GM19351 (cell line): Measurements from ENCODE around the gene NPFF.
"Not testable (repeated sequence)": the region's sequence is repeated elsewhere in the genome, so short reads cannot be mapped to it uniquely, and the experiment has no call there.

Source experiments
- ATAC-seq: cut with Tn5 transposase; IDR thresholded peaks from one replicate; pipeline ENCODE4 v1.9.1; 2021; ENCODE audit warnings: mild to moderate bottlenecking, moderate library complexity; ENCODE audit not compliant: unreplicated experiment

NPFF gene

DNA sequence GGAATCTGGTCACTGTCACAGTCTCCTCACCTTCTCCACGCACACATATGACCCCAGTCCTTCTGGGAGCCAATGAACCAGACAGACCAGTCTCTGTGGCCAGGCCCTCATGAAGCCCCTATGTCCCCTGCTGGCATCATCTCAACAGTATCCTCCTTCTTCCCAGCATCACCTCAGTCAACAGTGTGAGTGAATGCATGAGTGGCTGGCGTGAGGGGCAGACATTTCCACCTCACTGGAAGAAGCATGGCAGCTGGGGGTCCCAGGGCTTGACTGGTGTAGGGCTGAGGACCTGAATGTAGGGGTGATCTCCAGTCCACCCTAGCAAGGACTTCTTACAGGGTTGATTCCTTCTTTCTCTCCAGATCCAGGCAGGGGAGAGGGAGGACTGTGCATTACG lies 9.8 kb downstream of the NPFF start:
- ATAC-seq: no peak

DNA sequence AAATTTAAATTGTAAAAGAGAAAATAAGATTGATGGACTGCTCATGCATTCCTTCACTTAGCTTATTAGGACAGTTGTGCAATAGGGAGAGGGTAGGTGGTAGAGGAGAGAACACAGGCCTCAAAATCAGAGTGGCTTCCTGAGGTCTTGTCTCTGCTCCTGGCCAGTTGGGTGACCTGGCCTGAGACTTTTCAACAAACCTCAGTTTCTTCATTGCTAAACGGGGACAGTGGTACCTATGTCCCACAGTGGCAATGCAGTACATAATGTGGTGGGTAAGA lies 10.6 kb downstream of the NPFF start:
- no peak for ATAC-seq

GRCh38 chr12:53495903-53496751 lies 11.2 kb downstream of the NPFF start:
- ATAC-seq: no peak

- no peak for ATAC-seq
Measured at GRCh38 chr12:53493610-53494391, 13.5 kb downstream of the NPFF start.

DNA sequence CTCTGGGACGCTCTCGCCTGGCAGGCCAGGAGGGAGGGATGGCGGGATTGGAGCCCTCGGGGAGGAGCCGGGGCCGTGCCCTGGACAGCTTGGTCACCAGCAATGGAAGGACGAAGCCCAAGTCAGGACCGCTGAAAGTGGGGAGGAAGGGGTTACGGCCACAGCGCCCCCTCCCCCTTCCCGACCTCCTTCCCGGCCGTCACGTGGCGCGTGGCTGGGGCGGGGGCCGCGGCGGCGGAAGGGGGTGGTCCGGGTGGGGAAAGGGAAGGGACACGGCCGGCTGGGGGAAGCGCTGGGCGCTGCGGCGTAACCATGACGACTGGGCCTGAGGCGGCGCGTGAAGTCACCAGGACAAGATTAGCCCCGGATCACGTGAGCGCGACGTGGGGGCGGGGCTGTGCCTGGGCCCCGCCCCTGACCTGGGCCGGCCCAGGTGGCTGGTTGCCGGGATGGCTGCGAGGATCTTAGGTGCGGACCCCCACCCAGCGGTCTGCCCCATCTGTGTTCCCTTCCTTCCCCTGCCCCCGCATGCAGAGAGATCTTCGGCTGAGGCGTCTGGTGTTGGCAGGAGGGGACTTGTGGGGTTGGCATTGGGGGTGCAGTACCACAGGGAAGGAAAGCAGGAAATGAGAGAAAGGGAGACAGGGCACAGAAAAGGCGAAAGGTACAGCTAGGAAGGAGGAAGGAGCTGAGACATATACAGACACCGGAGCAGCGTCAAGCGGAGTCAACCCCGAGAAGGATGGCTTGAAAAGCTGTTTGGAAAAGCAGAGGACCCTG lies 14.3 kb downstream of the NPFF start:
- peak; percentile 97 for ATAC-seq

DNA sequence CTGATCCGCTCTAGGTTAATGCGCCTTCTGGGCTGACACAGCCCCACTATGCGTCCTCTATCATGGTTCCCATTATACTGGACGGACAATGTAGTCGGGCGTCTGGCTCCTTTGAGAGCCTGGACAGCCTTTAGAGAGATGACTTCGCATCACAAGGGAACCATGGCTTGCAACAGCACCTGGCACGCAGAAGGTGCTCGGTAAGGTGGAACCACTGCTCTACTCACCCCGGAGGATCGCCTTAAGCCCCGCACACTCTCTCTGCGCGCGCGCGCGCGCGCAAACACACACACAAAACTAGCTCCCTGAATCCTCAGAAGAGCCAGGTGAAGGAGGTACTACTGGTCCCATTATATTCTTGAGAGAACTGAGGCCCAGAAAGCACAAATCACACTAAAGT lies 15.1 kb downstream of the NPFF start:
- ATAC-seq: no peak

DNA sequence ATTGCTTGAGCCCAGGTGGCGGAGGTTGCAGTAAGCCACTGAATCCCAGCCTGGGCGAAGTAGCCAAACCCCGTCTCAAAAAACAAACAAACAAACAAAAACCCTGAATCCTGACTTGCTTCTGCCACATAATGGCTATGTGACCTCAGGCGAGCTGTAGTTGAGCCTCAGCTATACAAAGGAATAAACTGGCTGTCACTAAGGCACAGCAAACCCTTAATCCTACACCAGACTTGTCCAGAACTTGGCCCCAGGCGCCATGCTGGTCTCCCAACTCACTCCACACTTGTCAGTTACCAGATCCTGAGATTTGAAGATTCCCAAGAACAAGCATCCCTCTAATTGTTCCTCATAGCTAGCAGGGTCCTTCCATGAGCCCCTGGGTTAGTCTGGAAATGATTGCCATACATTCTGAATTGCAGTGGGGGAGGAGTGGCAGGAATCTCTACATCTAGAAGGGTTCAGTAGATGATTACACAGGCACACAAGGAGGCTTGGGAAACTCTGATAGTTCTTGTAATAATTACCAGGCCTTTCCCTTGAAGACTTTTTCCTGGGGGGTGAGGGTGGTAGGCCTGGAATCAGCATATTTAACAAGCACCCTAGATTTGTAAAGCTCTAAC lies 17.9 kb downstream of the NPFF start:
- no peak for ATAC-seq

DNA sequence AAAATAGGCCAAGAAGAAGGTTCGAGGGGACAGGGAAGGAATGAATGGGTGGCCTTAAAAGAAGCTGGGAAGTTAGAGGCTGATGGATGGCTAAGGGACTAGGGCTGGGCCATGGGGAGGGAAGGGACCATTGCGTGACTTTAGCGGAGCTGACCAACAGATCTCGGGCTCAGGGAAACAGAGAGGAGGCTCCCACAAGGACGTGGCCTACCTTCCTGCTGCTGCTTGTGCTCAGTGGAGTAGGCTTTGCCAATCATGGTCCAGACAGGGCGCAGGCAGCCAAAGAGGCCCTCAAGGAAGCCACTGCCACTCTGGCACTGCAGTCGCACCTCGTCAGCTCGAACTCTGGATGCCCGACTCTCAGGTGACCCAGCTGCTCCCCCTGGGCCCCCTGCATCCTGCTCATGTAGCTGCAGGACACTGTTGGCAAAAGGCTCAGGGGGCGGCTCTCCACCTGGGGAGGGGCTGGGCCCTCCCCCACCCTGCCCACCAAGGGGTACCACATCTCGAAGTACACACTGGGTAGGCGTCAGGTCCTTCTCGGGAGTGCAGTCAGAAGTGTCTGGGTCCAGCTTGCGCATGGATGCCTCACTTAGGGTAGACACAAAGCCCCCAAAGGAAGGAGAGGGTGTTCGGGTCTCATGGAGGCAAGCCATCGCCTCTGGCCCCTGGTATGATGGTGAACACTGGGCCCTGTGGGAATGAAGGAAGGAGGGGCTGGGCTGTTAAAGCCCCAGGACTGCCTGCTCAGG lies 20.4 kb downstream of the NPFF start:
- no peak for ATAC-seq

DNA sequence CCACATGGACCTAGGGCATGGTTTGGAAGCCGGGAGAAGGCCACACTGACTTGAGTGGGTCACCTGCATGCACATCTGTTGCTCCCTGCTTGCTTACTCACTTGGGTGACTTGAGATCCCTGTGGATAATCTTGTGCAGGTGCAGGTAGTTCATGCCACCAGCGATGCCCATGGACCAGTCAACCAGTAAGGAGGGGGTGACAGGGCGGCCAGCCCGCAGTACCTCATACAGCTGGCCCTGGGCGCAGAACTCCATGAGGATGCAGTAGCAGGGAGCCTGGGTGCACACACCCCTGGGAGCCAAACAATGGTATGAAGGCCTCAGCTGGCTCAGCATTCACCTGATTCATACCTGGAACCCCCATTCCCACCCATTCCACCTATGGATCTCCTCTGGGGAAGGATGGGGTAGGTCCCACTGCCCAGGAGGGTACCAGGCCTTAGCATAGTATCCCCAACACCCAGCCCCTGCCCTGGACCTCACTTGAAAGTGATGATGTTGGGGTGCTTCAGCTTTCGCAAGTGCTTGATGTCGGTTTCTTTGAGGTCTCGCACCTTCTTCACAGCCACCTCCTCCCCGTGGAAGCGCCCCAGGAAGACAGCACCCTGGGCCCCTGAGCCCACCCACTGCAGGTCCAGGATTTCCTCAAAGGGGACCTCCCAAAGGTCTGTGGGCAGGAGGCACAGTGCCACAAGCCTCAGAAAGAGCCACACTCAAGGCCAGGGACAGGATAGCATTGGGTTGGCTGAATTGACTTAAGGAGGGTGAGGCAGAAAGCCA lies 21.1 kb downstream of the NPFF start:
- no peak for ATAC-seq

DNA sequence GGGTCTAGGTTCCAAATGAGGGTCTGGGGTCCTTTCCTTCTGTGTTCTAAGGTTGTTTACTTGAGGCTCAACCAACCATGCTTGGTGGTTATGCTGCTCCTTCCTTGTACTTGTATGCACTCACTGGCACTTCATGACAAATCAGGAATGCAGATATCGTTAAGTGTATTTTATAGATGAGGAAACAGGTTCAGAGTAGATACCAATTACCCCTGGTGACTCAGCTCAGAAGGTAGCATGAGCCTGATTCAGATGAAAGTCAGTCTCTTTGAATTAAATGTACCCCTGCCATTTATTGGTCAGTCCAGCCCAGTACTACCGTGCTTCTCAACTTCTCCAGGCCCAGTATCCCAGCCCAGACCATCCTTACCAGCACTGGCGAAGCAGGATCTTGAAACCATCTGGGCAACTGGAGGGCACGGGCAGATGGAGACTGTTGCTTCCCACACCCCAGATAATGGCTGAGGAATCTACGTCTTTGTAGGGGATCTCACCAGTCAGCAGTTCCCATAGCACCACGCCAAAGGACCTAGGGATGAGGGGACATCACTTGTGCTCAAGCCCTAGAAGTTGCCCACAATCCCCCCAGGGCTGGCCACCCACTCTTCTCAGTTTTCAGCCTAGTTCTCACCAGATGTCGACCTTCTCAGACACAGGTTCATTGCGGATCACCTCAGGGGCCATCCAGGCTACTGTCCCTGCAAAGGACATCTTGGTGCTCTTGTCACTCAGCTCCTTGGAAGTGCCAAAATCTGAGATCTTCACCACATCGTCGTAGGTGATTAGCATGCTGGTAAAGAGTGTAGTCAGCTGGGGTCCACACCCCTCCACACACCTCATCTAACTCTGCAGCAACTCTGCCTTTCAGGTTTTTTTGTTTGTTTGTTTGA lies 22.4 kb downstream of the NPFF start:
- no peak for ATAC-seq

- no peak for ATAC-seq
Measured at GRCh38 chr12:53483979-53484377, 23.3 kb downstream of the NPFF start.

DNA sequence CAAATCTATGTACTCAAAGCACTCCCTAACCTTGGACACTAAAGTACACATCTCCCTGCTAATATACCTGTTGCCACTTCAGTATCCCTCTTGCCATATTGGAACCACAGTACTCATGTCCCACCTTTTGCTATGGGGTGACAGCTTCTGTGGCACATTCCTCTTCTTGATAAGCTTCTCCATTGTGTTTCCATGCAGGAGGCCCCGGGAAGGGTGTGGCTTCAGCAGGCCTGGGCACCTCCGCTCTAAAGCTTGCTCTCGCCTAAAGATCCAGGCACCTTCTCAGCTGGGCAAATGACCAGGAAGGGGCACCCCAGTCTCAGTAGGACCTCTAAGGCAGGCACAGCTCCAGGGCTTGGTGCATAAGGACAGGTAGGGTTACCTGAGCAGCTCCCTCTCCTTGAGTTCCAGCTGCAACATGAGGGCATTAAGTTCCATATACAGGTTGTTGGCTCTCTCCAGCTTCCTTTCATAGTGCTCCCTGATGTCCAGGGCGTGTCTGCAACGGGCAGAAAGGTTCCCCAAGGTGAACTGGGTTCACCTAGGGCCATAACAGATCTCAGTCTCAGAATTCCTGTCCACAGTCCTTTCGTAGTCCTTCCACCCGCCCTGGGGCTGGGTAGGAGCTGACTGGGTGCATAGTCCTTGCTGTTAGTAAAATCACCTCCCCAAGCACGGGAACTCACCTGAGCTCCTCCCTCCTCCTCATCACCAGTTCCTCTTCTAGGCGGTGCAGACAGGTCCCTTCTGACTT lies 23.9 kb downstream of the NPFF start:
- no peak for ATAC-seq

DNA sequence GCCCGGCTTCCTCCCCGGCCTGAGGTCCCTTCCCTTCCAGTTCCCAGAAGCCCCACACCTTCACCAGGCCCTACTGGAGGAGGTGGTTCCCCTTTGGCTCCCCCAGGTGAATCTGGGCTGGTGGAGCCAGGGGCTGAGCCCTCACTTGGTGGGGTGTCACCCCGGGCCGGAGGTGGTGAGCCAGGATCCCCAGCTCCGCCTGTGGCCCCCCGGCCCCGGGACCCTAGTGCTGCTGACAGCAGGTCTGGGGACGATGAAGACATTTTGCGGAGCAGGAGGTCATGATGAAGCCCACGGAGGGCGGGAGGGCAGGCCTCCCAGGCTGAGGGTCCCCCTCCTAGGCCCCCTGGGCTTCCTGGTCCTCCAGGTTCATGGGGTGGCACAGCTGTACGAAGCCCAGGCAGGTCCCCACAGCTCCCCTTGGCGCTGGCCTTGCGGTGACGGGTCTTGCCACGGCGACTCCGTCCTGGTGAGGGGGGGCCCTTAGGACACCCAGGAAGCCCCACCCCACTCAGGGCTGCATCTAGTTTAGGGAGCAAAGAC lies 24.6 kb downstream of the NPFF start:
- ATAC-seq: no peak

GRCh38 chr12:53481939-53482586 lies 25.2 kb downstream of the NPFF start:
- no peak for ATAC-seq

- ATAC-seq: not testable (repeated sequence)
Measured at GRCh38 chr12:53481458-53481857, 25.8 kb downstream of the NPFF start.

GRCh38 chr12:53480491-53481442 lies 26.5 kb downstream of the NPFF start:
- no peak for ATAC-seq
